BLaER1 (cell line): ENCODE results near the gene ARHGAP30.
"Not testable (repeated sequence)": the region's sequence is repeated elsewhere in the genome, so short reads cannot be mapped to it uniquely, and the experiment has no call there.

ENCODE experiments used
- H3K27ac ChIP-seq: shearing (Covaris generic); formaldehyde crosslinking; 2 replicates; pipeline ENCODE4 v1.8.1; 2022
- H3K27me3 ChIP-seq: shearing (Covaris generic); formaldehyde crosslinking; 2 replicates; pipeline ENCODE4 v1.8.1; 2022
- H3K36me3 ChIP-seq: shearing (Covaris generic); formaldehyde crosslinking; 2 replicates; pipeline ENCODE4 v1.8.1; 2022
- H3K4me1 ChIP-seq: shearing (Covaris generic); formaldehyde crosslinking; 2 replicates; pipeline ENCODE4 v1.8.1; 2022
- H3K4me2 ChIP-seq: shearing (Covaris generic); formaldehyde crosslinking; 2 replicates; pipeline ENCODE4 v1.8.1; 2022
- H3K4me3 ChIP-seq: shearing (Covaris generic); formaldehyde crosslinking; 2 replicates; pipeline ENCODE4 v1.8.1; 2022
- H3K9ac ChIP-seq: shearing (Covaris generic); formaldehyde crosslinking; 2 replicates; pipeline ENCODE4 v1.8.1; 2022
- H3K9me3 ChIP-seq: shearing (Covaris generic); formaldehyde crosslinking; 2 replicates; pipeline ENCODE4 v1.8.1; 2022
- H4K20me1 ChIP-seq: shearing (Covaris generic); formaldehyde crosslinking; 2 replicates; pipeline ENCODE4 v1.8.1; 2022
- Cebpa-rat ChIP-seq: shearing (Covaris generic); IDR thresholded peaks from 2 replicates; pipeline ENCODE4 v1.8.1; 2022

ARHGAP30 gene

DNA sequence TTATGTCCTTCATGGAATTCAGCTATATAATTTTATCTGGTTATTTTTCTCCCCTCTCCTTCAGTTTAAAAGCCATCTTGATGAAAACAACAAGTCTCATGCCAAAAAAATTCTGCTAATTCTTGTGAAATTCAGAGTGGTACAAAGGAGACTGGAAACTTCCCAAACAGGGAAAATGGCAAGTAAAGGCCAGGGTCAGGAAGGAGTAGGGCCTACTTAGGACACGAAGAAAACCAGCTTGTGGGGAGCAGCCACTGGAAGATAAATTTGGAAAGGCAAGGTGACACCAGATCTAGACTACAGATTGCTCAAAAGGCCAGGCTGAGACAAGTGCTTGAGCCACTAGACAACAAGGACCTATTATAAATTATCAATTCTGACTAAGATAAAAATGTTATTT, 37.3 kb downstream of the ARHGAP30 start:
- H4K20me1 ChIP-seq = no peaks in the 10 kb centered on the region
- H3K27me3 ChIP-seq = no peaks in the 10 kb centered on the region
- no peak overlapping the region for H3K9ac ChIP-seq
- no peak for TF ChIP-seq Cebpa-rat
- peaks cover 32% of the 10 kb centered on the region for H3K36me3 ChIP-seq
- H3K9me3 ChIP-seq = peaks cover 35% of the 10 kb centered on the region
- peak overlapping the region; percentile 11; the same call in 1 of the 2 replicates for H3K27ac ChIP-seq
- no peak overlapping the region for H3K4me3 ChIP-seq
- H3K4me1 ChIP-seq = peaks cover 59% of the 10 kb centered on the region
- H3K4me2 ChIP-seq = peak overlapping the region; percentile 17; the same call in 1 of the 2 replicates

DNA sequence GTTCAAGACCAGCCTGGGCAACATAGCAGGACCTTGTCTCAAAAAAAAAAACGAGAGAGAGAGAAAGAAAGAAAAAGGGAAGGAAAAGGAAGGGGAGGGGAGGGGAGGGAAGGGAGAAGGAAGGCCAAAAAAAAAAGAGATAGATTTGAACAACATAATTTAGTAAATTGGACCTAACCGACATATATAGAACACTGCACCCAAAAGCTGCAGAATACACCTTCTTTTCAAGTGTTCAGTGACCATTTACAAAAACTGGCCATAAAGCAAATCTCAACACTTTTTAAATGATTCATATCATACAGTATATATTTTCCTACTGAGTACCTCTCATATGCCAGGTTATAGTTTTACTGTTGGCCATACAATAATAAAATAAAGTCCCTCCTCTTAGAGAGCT, 37.8 kb downstream of the ARHGAP30 start:
- Histone ChIP-seq H3K4me1 (peaks cover 54% of the 10 kb centered on the region), H3K4me2 (peak overlapping the region; percentile 14), H3K27ac (no peak overlapping the region), H3K4me3 (no peak overlapping the region), H3K9me3 (peaks cover 39% of the 10 kb centered on the region), H3K36me3 (peaks cover 36% of the 10 kb centered on the region), H3K9ac (no peak overlapping the region), H4K20me1 (no peaks in the 10 kb centered on the region), H3K27me3 (no peaks in the 10 kb centered on the region)
- no peak for TF ChIP-seq Cebpa-rat

DNA sequence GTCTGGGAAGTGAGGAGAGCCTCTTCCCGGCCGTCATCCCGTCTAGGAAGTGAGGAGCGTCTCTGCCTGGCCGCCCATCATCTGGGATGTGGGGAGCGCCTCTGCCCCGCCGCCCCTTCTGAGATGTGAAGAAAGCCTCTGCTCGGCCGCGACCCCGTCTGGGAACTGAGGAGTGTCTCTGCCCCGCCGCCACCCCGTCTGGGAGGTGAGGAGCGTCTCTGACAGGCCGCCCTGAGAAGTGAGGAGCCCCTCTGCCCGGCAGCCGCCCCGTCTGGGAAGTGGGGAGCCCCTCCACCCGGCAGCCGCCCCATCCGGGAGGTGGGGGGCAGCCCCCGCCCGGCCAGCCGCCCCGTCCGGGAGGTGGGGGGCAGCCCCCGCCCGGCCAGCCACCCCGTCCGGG, 40.2 kb downstream of the ARHGAP30 start:
- H3K27ac ChIP-seq, H3K4me2 ChIP-seq, H3K4me3 ChIP-seq, H4K20me1 ChIP-seq, H3K9ac ChIP-seq, H3K27me3 ChIP-seq: not testable (repeated sequence)
- Histone ChIP-seq H3K36me3 (peaks cover 36% of the 10 kb centered on the region), H3K9me3 (peaks cover 39% of the 10 kb centered on the region), H3K4me1 (peaks cover 30% of the 10 kb centered on the region)

DNA sequence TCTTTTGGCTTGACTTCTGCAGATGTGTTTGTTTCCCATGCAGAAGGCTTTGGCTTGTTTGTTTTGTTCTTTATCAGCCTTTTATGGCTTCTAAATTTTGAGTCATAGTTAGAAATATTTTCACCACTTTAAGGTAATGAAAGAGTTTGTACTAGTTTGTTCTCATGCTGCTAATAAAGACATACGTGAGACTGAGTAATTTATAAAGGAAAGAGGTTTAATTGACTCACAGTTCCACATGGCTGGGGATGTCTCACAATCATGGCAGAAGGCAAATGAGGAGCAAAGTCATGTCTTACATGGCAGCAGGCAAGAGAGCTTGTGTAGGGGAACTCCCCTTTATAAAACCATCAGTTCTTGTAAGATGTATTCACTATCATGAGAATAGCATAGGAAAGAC, 42.7 kb downstream of the ARHGAP30 start:
- H3K4me1 ChIP-seq, H3K9ac ChIP-seq, H3K4me2 ChIP-seq, H3K27me3 ChIP-seq, H3K4me3 ChIP-seq, H4K20me1 ChIP-seq, H3K27ac ChIP-seq: not testable (repeated sequence)
- H3K9me3 ChIP-seq = peaks cover 39% of the 10 kb centered on the region
- peaks cover 36% of the 10 kb centered on the region for H3K36me3 ChIP-seq

DNA sequence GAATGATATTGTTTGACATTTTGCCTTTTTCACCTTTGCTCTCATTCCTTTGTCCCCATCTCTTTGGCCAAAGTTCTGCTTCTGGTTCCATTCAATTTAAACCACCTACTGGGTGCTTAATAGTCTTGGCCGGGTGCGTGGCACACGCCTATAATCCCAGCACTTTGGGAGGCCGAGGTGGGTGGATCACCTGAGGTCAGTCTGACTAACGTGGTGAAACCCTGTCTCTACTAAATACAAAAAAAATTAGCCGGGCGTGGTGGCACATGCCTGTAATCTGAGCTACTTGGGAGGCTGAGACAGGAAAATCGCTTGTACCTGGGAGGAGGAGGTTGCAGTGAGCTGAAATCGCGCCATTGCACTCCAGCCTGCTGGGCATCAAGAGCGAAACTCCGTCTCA, 47.3 kb downstream of the ARHGAP30 start:
- not testable (repeated sequence) for H3K27me3 ChIP-seq, H3K4me2 ChIP-seq, H3K36me3 ChIP-seq, H3K9ac ChIP-seq, H3K27ac ChIP-seq, H3K4me3 ChIP-seq, H3K9me3 ChIP-seq
- Histone ChIP-seq H4K20me1 (peaks cover 12% of the 10 kb centered on the region; the same call in 1 of the 2 replicates), H3K4me1 (peaks cover 39% of the 10 kb centered on the region)

DNA sequence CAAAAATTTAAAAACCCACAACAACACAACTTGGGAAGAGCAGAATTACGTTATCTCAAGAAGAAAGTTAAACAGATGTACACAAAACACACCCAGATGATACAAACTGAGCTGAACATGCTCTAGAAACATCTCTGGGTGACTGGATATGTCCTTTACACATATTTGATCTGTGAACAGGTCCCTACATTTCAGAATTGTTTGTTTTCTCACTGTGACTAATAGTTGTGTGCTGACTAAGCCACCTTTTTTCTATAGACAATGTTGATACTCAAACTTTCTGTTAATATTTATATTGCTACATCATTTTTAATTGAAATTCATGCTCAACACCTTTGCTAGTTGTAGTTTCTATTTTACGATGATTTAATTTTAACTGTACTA, 47.7 kb downstream of the ARHGAP30 start:
- no peaks in the 10 kb centered on the region for H3K27me3 ChIP-seq
- H3K36me3 ChIP-seq = no peaks in the 10 kb centered on the region
- no peak overlapping the region for H3K27ac ChIP-seq
- H3K4me2 ChIP-seq = peak overlapping the region; percentile 81
- no peak overlapping the region; the same call in 1 of the 2 replicates for H3K9ac ChIP-seq
- H3K4me1 ChIP-seq = peaks cover 39% of the 10 kb centered on the region
- TF ChIP-seq Cebpa-rat = no peak
- peaks cover 12% of the 10 kb centered on the region; the same call in 1 of the 2 replicates for H4K20me1 ChIP-seq
- peak overlapping the region; percentile 76 for H3K4me3 ChIP-seq
- H3K9me3 ChIP-seq = no peaks in the 10 kb centered on the region

DNA sequence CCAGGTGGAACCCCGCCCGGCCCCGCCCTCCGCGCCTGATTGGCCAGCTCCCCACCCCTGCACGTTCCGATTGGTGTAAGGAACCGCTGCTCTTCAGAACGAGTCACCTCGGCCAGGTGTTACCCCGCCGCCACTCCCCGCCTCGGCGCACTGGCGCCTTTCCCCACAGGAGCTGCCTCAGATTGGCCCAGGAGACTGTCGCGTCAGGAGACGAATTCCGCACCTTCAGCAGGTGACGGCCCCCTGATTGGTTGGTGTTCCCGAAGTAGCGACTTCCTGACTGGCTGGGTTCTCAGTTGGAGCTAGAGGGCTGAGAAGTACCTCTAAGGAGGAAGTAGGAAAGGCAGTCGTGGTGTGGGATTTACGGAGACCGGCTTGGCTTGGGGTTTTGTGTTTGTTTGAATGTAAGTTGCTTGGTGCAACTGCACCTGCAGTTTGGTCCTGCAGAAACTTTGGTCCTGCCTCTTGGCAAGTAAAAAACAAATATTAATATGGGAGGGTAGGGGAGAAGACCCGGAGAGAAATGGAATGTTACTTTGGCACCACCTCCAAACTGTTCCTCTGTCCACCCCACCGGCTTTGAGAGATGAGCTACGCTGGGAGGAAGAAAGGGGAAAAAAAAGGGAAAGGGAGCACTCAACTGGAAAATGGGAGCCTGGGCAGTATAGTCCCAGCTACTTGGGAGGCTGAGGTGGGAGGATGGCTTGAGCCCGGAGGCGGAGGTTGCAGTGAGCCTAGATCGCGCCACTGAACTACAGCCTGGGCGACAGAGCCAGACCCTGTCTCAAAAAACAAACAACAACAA, 48.3 kb downstream of the ARHGAP30 start:
- no peak for TF ChIP-seq Cebpa-rat
- no peaks in the 10 kb centered on the region for H3K27me3 ChIP-seq

DNA sequence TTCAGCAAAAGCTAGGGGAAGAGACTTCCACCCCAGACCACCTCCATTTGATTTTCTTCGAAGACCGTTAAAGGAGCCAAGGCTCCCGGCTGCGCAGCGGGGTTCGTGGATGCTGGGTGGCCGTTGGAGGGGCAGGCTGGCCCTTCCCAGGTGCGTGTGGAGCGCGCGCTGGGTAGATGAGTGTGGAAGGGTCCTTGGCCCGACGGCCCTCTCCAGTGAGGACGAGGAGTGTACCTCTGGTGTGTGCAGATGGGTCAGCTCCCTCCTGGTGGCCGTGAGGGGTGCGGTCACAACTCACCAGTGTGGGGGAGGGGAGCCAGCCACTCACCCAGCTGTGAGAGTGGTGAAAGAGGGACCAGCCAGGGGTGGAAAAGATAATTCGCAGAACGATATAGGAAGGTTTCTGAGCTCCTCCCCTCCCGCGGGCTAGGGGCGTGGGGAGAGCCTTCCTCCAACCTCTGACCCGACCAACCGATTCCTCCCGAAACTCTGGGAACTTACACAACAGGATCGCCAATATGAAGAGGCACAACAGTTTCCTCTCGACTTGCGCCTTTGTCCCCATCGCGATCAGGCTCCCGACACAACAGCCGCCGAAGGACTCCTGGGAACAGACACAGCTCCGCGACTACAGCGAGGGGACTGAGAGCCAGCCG, 49.1 kb downstream of the ARHGAP30 start, which contains the start of gene F11R:
TSS of gene F11R (minus strand) at position 644 of the 656 bp plus-strand sequence. CDS start at position 565, 79 bp downstream.
- H3K9ac ChIP-seq = peak within 1 kb of the TSS; percentile 69
- H3K36me3 ChIP-seq = no peaks in the 10 kb centered on the region
- peaks cover 12% of the 10 kb centered on the region; the same call in 1 of the 2 replicates for H4K20me1 ChIP-seq
- H3K9me3 ChIP-seq = no peaks in the 10 kb centered on the region
- TF ChIP-seq Cebpa-rat = no peak
- peak within 1 kb of the TSS; percentile 70 for H3K27ac ChIP-seq
- no peaks in the 10 kb centered on the region for H3K27me3 ChIP-seq
- H3K4me1 ChIP-seq = peaks cover 39% of the 10 kb centered on the region
- peak within 1 kb of the TSS; percentile 81 for H3K4me2 ChIP-seq
- peak within 1 kb of the TSS; percentile 76 for H3K4me3 ChIP-seq

More for the DNA sequence above, 48.3 kb downstream of the ARHGAP30 start:
- no peaks in the 10 kb centered on the region for H3K36me3 ChIP-seq
- peaks cover 12% of the 10 kb centered on the region; the same call in 1 of the 2 replicates for H4K20me1 ChIP-seq
- H3K4me2 ChIP-seq = peak overlapping the region; percentile 81
- H3K9me3 ChIP-seq = no peaks in the 10 kb centered on the region
- peak overlapping the region; percentile 70 for H3K27ac ChIP-seq
- H3K4me1 ChIP-seq = peaks cover 39% of the 10 kb centered on the region
- H3K9ac ChIP-seq = peak overlapping the region; percentile 69
- H3K4me3 ChIP-seq = peak overlapping the region; percentile 76

DNA sequence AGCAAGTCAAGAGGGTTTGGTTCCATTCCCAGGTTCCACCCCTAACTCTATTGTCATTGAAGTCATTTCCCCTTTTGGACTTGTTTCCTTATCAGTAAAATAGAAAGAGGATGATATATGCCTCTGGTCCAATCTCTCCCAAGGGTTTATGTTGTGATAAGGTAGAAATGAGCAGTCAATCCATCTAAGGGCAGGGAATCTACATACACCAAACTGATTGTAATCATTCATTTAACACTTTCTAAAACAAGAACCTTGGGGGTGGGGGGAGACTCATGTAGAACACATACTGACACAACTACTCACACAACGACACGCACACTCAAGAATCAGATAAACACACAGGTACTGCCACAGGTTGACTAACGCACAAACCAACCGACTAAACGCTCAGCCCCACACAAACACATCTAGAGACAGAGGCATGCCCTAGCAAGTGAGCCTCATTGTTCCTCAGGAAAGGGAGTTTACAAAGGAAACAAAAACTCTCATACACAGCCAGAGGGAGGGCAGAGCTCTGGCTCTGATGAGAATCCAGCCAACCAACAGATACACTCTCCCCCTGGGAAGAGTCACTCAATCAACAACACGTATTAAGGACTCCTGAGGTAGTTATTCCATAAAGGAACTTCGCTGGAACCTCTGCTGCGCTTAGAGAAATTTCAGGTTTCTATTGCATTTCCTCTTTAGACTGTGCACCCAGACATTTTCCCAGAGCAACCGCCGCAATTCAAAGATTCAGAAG, 49.8 kb downstream of the ARHGAP30 start:
- Histone ChIP-seq H3K4me3 (peak overlapping the region; percentile 76), H3K9ac (peak overlapping the region; percentile 69), H3K36me3 (no peaks in the 10 kb centered on the region), H3K27ac (peak overlapping the region; percentile 70), H3K4me2 (peak overlapping the region; percentile 81), H3K27me3 (no peaks in the 10 kb centered on the region), H4K20me1 (peaks cover 12% of the 10 kb centered on the region; the same call in 1 of the 2 replicates), H3K4me1 (peaks cover 39% of the 10 kb centered on the region), H3K9me3 (no peaks in the 10 kb centered on the region)
- no peak for TF ChIP-seq Cebpa-rat

DNA sequence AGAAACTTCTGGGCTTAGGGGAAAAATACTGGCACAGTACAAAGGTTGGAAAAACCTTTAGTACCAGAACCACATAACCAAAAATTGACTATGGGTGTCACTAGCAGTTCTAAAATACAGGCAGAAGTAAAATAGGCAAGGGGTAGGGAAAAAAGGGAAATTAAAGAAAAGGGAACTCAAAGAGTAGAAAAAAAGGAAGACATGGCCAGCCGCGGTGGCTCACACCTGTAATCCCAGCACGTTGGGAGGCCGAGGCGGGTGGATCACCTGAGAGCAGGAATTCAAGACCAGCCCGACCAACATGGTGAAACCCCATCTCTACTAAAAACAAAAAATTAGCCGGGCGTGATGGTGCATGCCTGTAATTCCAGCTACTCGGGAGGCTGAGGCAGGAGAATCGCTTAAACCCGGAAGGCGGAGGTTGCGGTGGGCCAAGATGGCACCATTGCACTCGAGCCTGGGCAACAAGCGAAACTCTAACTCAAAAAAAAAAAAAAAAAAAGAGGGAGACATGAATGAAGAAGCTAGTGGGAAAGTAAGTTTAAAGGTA, 50.5 kb downstream of the ARHGAP30 start:
- Histone ChIP-seq H3K4me2 (peak overlapping the region; percentile 81), H3K4me3 (peak overlapping the region; percentile 76), H4K20me1 (peaks cover 12% of the 10 kb centered on the region; the same call in 1 of the 2 replicates), H3K4me1 (peaks cover 44% of the 10 kb centered on the region)
- H3K9me3 ChIP-seq, H3K9ac ChIP-seq, H3K27me3 ChIP-seq, H3K27ac ChIP-seq, H3K36me3 ChIP-seq: not testable (repeated sequence)
